Liver (tissue), 9 donors: Measurements from ENCODE around the gene CDCA3. TPM values are rescaled to one million over a fixed set of nuclear protein-coding genes. Genes with fewer than 3 reads are reported as not detected.
"Not testable (repeated sequence)": the region's sequence is repeated elsewhere in the genome, so short reads cannot be mapped to it uniquely, and the experiment has no call there.

Experiments used
- DNase-seq: peaks from one replicate; pipeline ENCODE4 v3.0.0-alpha.2; 2017; ENCODE audit warnings: low spot score
- H3K27ac ChIP-seq, 2 donors: one replicate each; pipeline ENCODE4 v1.7.0; 2013; ENCODE audit warnings: inconsistent platforms in 2 of 2, low read length in 2 of 2, control low read depth in 1 of 2, low read depth in 1 of 2, mild to moderate bottlenecking in 1 of 2
- H3K27me3 ChIP-seq, 4 donors: one replicate each; pipeline versions ENCODE4 v1.6.1 to v1.7.0; 2013; ENCODE audit warnings: low read length in 3 of 4, inconsistent platforms in 1 of 4, mild to moderate bottlenecking in 1 of 4, moderate library complexity in 1 of 4; ENCODE audit not compliant: control insufficient read depth in 4 of 4, insufficient read depth in 4 of 4
- H3K36me3 ChIP-seq, 4 donors: one replicate each; pipeline versions ENCODE4 v1.6.1 to v1.7.0; 2013; ENCODE audit warnings: low read length in 3 of 4, mild to moderate bottlenecking in 3 of 4, low read depth in 1 of 4, moderate library complexity in 1 of 4; ENCODE audit not compliant: control insufficient read depth in 4 of 4, insufficient read depth in 3 of 4
- H3K4me1 ChIP-seq, 4 donors: one replicate each; pipeline versions ENCODE4 v1.6.1 to v1.7.0; 2013; ENCODE audit warnings: low read length in 3 of 4, mild to moderate bottlenecking in 3 of 4, moderate library complexity in 1 of 4; ENCODE audit not compliant: control insufficient read depth in 4 of 4, insufficient read depth in 4 of 4
- H3K4me3 ChIP-seq, 3 donors: one replicate each; pipeline versions ENCODE4 v1.6.1 to v1.7.0; 2013; ENCODE audit warnings: low read length in 3 of 3, control low read depth in 1 of 3, low read depth in 1 of 3, mild to moderate bottlenecking in 1 of 3
- H3K9ac ChIP-seq, 2 donors: one replicate each; pipeline ENCODE4 v1.7.0; 2013; ENCODE audit warnings: low read length in 2 of 2, mild to moderate bottlenecking in 2 of 2, moderate library complexity in 2 of 2, control low read depth in 1 of 2, low read depth in 1 of 2
- H3K9me3 ChIP-seq, 4 donors: one replicate each; pipeline versions ENCODE4 v1.6.1 to v1.7.0; 2013; ENCODE audit warnings: low read length in 3 of 4; ENCODE audit not compliant: control insufficient read depth in 4 of 4
- EGR1 ChIP-seq, 2 donors: IDR thresholded peaks; 2 replicates each; pipeline ENCODE4 v1.6.1; 2016 to 2018; ENCODE audit warnings: antibody characterized with exemption in 2 of 2, low read depth in 2 of 2
- FOXA1 ChIP-seq: IDR thresholded peaks from 2 replicates; pipeline ENCODE4 v1.6.1; 2016; ENCODE audit warnings: antibody characterized with exemption
- FOXA2 ChIP-seq: IDR thresholded peaks from 2 replicates; pipeline ENCODE4 v1.6.1; 2016; ENCODE audit warnings: antibody characterized with exemption
- GABPA ChIP-seq, 2 donors: IDR thresholded peaks in 1 of 2; conservative IDR thresholded peaks in 1 of 2; 2 replicates each; pipeline ENCODE4 v1.6.1; 2016; ENCODE audit warnings: antibody characterized with exemption in 2 of 2, mild to moderate bottlenecking in 1 of 2, moderate library complexity in 1 of 2
- HNF4A ChIP-seq, 2 donors: conservative IDR thresholded peaks; 2 replicates each; pipeline ENCODE4 v1.6.1; 2016; ENCODE audit warnings: antibody characterized with exemption in 2 of 2, mild to moderate bottlenecking in 2 of 2
- JUND ChIP-seq, 2 donors: IDR thresholded peaks; 2 replicates each; pipeline ENCODE4 v1.6.1; 2016; ENCODE audit warnings: antibody characterized with exemption in 2 of 2
- NR2F2 ChIP-seq: IDR thresholded peaks from 2 replicates; pipeline ENCODE4 v1.6.1; 2016; ENCODE audit warnings: antibody characterized with exemption
- RAD21 ChIP-seq, 2 donors: IDR thresholded peaks; 2 replicates each; pipeline ENCODE4 v1.6.1; 2016; ENCODE audit warnings: antibody characterized with exemption in 2 of 2, mild to moderate bottlenecking in 2 of 2
- RXRA ChIP-seq, 2 donors: IDR thresholded peaks; 2 replicates each; pipeline ENCODE4 v1.6.1; 2017 to 2018; ENCODE audit warnings: antibody characterized with exemption in 2 of 2, mild to moderate bottlenecking in 1 of 2
- SP1 ChIP-seq: IDR thresholded peaks from 2 replicates; pipeline ENCODE4 v1.6.1; 2018; ENCODE audit warnings: antibody characterized with exemption, mild to moderate bottlenecking
- TAF1 ChIP-seq: conservative IDR thresholded peaks from 2 replicates; pipeline ENCODE4 v1.6.1; 2016; ENCODE audit warnings: antibody characterized with exemption, mild to moderate bottlenecking
- YY1 ChIP-seq: IDR thresholded peaks from 2 replicates; pipeline ENCODE4 v1.6.1; 2016; ENCODE audit warnings: antibody characterized with exemption, mild to moderate bottlenecking
- WGBS: extraction: QIAGEN DNeasy Blood & Tissue Kit; methylation state at CpG from one replicate; pipeline ENCODE4 v1.1.7; 2013; 5-methylcytosine and 5-hydroxymethylcytosine counted together
- polyA plus RNA-seq, 2 donors: library from polyadenylated mRNA; stranded (reverse) in 1 of 2; unstranded in 1 of 2; fragments of 200-250 nt in 1 of 2; fragments of >200 nt in 1 of 2; fragmentation: Nextera tagmentation in 1 of 2; extraction: Ambion mirVana in 1 of 2; gene quantifications; one replicate each; pipeline versions ENCODE4 v1.2.1 to v1.2.3, GENCODE V29; 2013 to 2015
- total RNA-seq, 2 donors: library from RNA; depleted of rRNA; stranded (reverse); fragments of >200 nt; gene quantifications; one replicate each; pipeline ENCODE4 v1.2.3, GENCODE V29; 2014
- TF ChIP-seq, protein P1 (sequence below): IDR thresholded peaks from 2 replicates; pipeline ENCODE4 v1.6.1; 2016; ENCODE audit warnings: antibody characterized with exemption
- TF ChIP-seq, protein P2 (sequence below): IDR thresholded peaks from 2 replicates; pipeline ENCODE4 v1.6.1; 2016; ENCODE audit warnings: antibody characterized with exemption
- TF ChIP-seq, protein P3 (sequence below): IDR thresholded peaks from 2 replicates; pipeline ENCODE4 v1.6.1; 2016; ENCODE audit warnings: antibody characterized with exemption
- TF ChIP-seq, protein P4 (sequence below): fragments of 150-350 bp; IDR thresholded peaks from 2 replicates; pipeline ENCODE4 v1.5.1; 2017; ENCODE audit warnings: improper control_type of control experiment, low read depth, low read length; ENCODE audit not compliant: missing input control
- TF ChIP-seq, protein P5 (sequence below): IDR thresholded peaks from 2 replicates; pipeline ENCODE4 v1.6.1; 2016; ENCODE audit warnings: antibody characterized with exemption, mild to moderate bottlenecking
- donor health status: healthy.
- donor health status: healthy.
- donor health status: healthy.
- donor health status: healthy.
- donor health status: healthy.

Gene CDCA3
- total and polyA plus RNA-seq, 4 donors, result 0.25 to 26.0 (median 2.6) TPM

DNA sequence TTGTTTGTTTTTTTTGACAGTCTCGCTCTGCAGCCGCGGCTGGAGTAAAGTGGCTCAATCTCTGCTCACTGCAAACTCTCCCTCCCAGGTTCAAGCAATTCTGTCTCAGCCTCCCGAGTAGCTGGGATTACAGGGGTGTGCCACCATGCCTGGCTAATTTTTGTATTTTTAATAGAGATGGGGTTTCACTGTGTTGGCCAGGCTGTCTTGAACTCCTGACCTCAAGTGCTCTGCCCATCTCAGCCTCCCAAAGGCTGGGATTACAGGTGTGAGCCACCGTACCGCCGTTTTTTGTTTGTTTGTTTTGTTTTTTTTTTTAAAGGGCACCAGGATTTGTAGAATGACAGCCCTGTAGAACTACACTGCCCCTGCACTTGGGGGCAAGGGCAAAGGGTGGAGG, 37.7 kb upstream of the CDCA3 start:
- H3K27ac ChIP-seq, H3K9me3 ChIP-seq, H3K4me3 ChIP-seq, H3K27me3 ChIP-seq, DNase-seq, H3K9ac ChIP-seq, H3K36me3 ChIP-seq: not testable (repeated sequence)
- peaks cover 2 to 14% (median 8%) of the 10 kb centered on the region in 4 donors for H3K4me1 ChIP-seq
- TF ChIP-seq HNF4A (conservative IDR thresholded peaks at IDR 0.05), result peak in 1 of 2 donors; percentile 17
- 34% methylated on average over 7 of the region's 7 CpGs for WGBS

DNA sequence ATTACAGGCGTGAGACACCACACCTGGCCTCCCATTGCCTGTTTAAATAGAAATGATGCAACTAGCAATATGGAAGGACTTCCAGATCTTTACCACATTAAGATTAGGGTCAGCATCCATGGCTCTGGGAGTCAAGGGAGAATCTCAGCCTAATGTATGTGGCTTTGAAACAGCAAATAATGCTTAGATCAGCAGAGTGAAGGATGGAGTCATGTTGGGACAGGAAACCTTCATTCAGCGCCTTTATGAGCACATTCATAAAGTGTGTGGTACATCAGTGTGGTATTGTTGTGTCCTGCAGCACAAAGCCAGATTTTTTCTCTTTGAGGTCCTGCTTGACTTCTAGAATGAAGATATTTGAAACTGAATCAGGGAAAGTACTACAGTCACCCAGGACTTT, 37.3 kb upstream of the CDCA3 start:
- Histone ChIP-seq H3K9ac (no peak overlapping the region), H3K9me3 (no peaks in the 10 kb centered on the region), H3K4me1 (peaks cover 2 to 14% (median 8%) of the 10 kb centered on the region in 4 donors), H3K27me3 (no peaks in the 10 kb centered on the region), H3K36me3 (peaks cover 0 to 7% (median 3%) of the 10 kb centered on the region in 4 donors), H3K27ac (no peak overlapping the region), H3K4me3 (no peak overlapping the region)
- TF ChIP-seq EGR1 (IDR thresholded peaks at IDR 0.05; ENCODE audit: low read depth in 2 of 2), result no peak
- TF ChIP-seq NR2F2, result no peak
- no peak for TF ChIP-seq RXRA (IDR thresholded peaks at IDR 0.05)
- no peak for TF ChIP-seq JUND (IDR thresholded peaks at IDR 0.05)
- TF ChIP-seq HNF4A (conservative IDR thresholded peaks at IDR 0.05), result no peak
- TF ChIP-seq, protein P1, sequence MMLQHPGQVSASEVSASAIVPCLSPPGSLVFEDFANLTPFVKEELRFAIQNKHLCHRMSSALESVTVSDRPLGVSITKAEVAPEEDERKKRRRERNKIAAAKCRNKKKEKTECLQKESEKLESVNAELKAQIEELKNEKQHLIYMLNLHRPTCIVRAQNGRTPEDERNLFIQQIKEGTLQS, result no peak
- no peak for TF ChIP-seq TAF1
- TF ChIP-seq, protein P2, sequence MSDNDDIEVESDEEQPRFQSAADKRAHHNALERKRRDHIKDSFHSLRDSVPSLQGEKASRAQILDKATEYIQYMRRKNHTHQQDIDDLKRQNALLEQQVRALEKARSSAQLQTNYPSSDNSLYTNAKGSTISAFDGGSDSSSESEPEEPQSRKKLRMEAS, result no peak
- no peak for TF ChIP-seq GABPA (IDR thresholded peaks at IDR 0.05 in 1 of 2, conservative IDR thresholded peaks at IDR 0.05 in 1 of 2)
- TF ChIP-seq YY1, result no peak
- TF ChIP-seq, protein P3, sequence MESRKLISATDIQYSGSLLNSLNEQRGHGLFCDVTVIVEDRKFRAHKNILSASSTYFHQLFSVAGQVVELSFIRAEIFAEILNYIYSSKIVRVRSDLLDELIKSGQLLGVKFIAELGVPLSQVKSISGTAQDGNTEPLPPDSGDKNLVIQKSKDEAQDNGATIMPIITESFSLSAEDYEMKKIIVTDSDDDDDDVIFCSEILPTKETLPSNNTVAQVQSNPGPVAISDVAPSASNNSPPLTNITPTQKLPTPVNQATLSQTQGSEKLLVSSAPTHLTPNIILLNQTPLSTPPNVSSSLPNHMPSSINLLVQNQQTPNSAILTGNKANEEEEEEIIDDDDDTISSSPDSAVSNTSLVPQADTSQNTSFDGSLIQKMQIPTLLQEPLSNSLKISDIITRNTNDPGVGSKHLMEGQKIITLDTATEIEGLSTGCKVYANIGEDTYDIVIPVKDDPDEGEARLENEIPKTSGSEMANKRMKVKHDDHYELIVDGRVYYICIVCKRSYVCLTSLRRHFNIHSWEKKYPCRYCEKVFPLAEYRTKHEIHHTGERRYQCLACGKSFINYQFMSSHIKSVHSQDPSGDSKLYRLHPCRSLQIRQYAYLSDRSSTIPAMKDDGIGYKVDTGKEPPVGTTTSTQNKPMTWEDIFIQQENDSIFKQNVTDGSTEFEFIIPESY, result no peak
- TF ChIP-seq, protein P4, sequence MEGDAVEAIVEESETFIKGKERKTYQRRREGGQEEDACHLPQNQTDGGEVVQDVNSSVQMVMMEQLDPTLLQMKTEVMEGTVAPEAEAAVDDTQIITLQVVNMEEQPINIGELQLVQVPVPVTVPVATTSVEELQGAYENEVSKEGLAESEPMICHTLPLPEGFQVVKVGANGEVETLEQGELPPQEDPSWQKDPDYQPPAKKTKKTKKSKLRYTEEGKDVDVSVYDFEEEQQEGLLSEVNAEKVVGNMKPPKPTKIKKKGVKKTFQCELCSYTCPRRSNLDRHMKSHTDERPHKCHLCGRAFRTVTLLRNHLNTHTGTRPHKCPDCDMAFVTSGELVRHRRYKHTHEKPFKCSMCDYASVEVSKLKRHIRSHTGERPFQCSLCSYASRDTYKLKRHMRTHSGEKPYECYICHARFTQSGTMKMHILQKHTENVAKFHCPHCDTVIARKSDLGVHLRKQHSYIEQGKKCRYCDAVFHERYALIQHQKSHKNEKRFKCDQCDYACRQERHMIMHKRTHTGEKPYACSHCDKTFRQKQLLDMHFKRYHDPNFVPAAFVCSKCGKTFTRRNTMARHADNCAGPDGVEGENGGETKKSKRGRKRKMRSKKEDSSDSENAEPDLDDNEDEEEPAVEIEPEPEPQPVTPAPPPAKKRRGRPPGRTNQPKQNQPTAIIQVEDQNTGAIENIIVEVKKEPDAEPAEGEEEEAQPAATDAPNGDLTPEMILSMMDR, result no peak
- TF ChIP-seq, protein P5, sequence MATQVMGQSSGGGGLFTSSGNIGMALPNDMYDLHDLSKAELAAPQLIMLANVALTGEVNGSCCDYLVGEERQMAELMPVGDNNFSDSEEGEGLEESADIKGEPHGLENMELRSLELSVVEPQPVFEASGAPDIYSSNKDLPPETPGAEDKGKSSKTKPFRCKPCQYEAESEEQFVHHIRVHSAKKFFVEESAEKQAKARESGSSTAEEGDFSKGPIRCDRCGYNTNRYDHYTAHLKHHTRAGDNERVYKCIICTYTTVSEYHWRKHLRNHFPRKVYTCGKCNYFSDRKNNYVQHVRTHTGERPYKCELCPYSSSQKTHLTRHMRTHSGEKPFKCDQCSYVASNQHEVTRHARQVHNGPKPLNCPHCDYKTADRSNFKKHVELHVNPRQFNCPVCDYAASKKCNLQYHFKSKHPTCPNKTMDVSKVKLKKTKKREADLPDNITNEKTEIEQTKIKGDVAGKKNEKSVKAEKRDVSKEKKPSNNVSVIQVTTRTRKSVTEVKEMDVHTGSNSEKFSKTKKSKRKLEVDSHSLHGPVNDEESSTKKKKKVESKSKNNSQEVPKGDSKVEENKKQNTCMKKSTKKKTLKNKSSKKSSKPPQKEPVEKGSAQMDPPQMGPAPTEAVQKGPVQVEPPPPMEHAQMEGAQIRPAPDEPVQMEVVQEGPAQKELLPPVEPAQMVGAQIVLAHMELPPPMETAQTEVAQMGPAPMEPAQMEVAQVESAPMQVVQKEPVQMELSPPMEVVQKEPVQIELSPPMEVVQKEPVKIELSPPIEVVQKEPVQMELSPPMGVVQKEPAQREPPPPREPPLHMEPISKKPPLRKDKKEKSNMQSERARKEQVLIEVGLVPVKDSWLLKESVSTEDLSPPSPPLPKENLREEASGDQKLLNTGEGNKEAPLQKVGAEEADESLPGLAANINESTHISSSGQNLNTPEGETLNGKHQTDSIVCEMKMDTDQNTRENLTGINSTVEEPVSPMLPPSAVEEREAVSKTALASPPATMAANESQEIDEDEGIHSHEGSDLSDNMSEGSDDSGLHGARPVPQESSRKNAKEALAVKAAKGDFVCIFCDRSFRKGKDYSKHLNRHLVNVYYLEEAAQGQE, result no peak
- no peak for TF ChIP-seq SP1
- TF ChIP-seq FOXA2, result no peak
- TF ChIP-seq FOXA1, result no peak
- no peak for TF ChIP-seq RAD21 (IDR thresholded peaks at IDR 0.05)
- 88% methylated on average over 2 of the region's 2 CpGs for WGBS
- DNase-seq, result no peak
